HepG2 (cell line): Measurements from ENCODE around the gene C19orf33. TPM values are rescaled to one million over a fixed set of nuclear protein-coding genes. Genes with fewer than 3 reads are reported as not detected.

Source experiments
- ATAC-seq: fragments of 200-7000 bp; cut with Tn5 transposase; 3 replicates; pipeline ENCODE4 v1.9.1; 2020; ENCODE audit warnings: mild to moderate bottlenecking, moderate library complexity
- BruUV-seq: library from RNA; stranded (reverse); fragments of 400-500 nt; replicated peaks from 2 replicates; lab custom pipeline; 2021; lab: Mats Ljungman, UMichigan
- CTCF ChIA-PET: fragments of 300-600 bp; formaldehyde crosslinking; extraction: SDS; loops from one replicate; lab custom pipeline; 2021; ENCODE audit warnings: low total read pairs, inconsistent platforms, low intra/inter-chr PET ratio; lab: Yijun Ruan, JAX
- POLR2A ChIA-PET: fragments of 350-600 bp; sonication (Branson Sonifier 250); formaldehyde crosslinking; loops from one replicate; lab custom pipeline; 2020; ENCODE audit warnings: antibody characterized with exemption, inconsistent platforms; lab: Yijun Ruan, JAX
- DNase-seq: peaks from one replicate; pipeline ENCODE4 v3.0.0-alpha.2; 2015; ENCODE audit warnings: low spot score
- FAIRE-seq: peaks from 3 replicates; lab custom pipeline; 2011; peaks lifted over from hg19 to GRCh38; lab: Jason Lieb, UNC
- H2AFZ ChIP-seq: one replicate; pipeline ENCODE4 v1.6.1; 2011; ENCODE audit warnings: low read length, inconsistent platforms
- H3K27ac ChIP-seq: fragments of 300-600 bp; 3 replicates; pipeline ENCODE4 v1.8.0; 2011; ENCODE audit warnings: mixed run types, mild to moderate bottlenecking, mixed read lengths, low read length, inconsistent platforms; ENCODE audit not compliant: insufficient read depth; ENCODE audit errors: extremely low read length
- H3K27me3 ChIP-seq, 2 experiments: fragments of 200-600 bp in 1 of 2; 2 replicates in 1 of 2; 3 replicates in 1 of 2; pipeline versions ENCODE4 v1.6.0 to v1.8.0; 2011; ENCODE audit warnings: low read length in 2 of 2, mild to moderate bottlenecking in 2 of 2, moderate library complexity in 2 of 2, inconsistent platforms in 1 of 2; ENCODE audit not compliant: insufficient read depth in 2 of 2, control insufficient read depth in 1 of 2
- H3K36me3 ChIP-seq, 2 experiments: fragments of 200-600 bp in 1 of 2; replicated peaks in 1 of 2; 2 replicates in 1 of 2; 3 replicates in 1 of 2; pipeline versions ENCODE4 v1.5.1 to v1.8.0; 2011; ENCODE audit warnings: low read length in 2 of 2, inconsistent platforms in 1 of 2; ENCODE audit not compliant: insufficient read depth in 2 of 2, control insufficient read depth in 1 of 2
- H3K4me1 ChIP-seq: 2 replicates; pipeline ENCODE4 v1.5.1; 2012; ENCODE audit warnings: low read length, inconsistent platforms; ENCODE audit not compliant: insufficient read depth
- H3K4me2 ChIP-seq: 2 replicates; pipeline ENCODE4 v1.6.0; 2011; ENCODE audit warnings: low read depth, low read length, inconsistent platforms
- H3K4me3 ChIP-seq, 3 experiments: fragments of 200-600 bp in 1 of 3; sonication (generic), shearing (Covaris generic) in 1 of 3; replicated peaks in 1 of 3; 2 replicates each; pipeline ENCODE4 v1.5.1; 2011 to 2016; ENCODE audit warnings: low read length in 3 of 3, inconsistent platforms in 2 of 3, low read depth in 2 of 3, mild to moderate bottlenecking in 2 of 3, control low read depth in 1 of 3, mixed read lengths in 1 of 3; ENCODE audit not compliant: insufficient read depth in 1 of 3
- H3K79me2 ChIP-seq: one replicate; pipeline ENCODE4 v1.6.1; 2011; ENCODE audit warnings: low read length, inconsistent platforms; ENCODE audit not compliant: insufficient read depth
- H3K9ac ChIP-seq: 2 replicates; pipeline ENCODE4 v1.6.0; 2011; ENCODE audit warnings: mild to moderate bottlenecking, low read depth, low read length, inconsistent platforms; ENCODE audit not compliant: insufficient read depth
- H3K9me3 ChIP-seq: 2 replicates; pipeline ENCODE4 v1.5.1; 2012; ENCODE audit warnings: mild to moderate bottlenecking, low read length
- H4K20me1 ChIP-seq: 2 replicates; pipeline ENCODE4 v1.6.0; 2011; ENCODE audit warnings: inconsistent platforms, mild to moderate bottlenecking, low read length, moderate library complexity; ENCODE audit not compliant: insufficient read depth
- ELF4 ChIP-seq: sonication (generic); formaldehyde crosslinking; IDR thresholded peaks from 2 replicates; pipeline ENCODE4 v1.5.0; 2020; ENCODE audit warnings: missing genetic modification reagents, mild to moderate bottlenecking, moderate library complexity, borderline replicate concordance
- HDAC2 ChIP-seq: sonication (generic); formaldehyde crosslinking; IDR thresholded peaks from 2 replicates; pipeline ENCODE4 v1.4.0; 2020; ENCODE audit warnings: missing genetic modification reagents
- PAWR ChIP-seq: sonication (generic); formaldehyde crosslinking; IDR thresholded peaks from 2 replicates; pipeline ENCODE4 v1.4.0; 2020; ENCODE audit warnings: missing genetic modification reagents, mild to moderate bottlenecking, borderline replicate concordance
- SMAD9 ChIP-seq: sonication (generic); formaldehyde crosslinking; IDR thresholded peaks from 2 replicates; pipeline ENCODE4 v1.5.1; 2020; ENCODE audit warnings: mild to moderate bottlenecking, missing genetic modification reagents
- ZFP36 ChIP-seq: fragments of 150-350 bp; IDR thresholded peaks from 2 replicates; pipeline ENCODE4 v1.6.1; 2018; ENCODE audit warnings: borderline replicate concordance, low read length, low read depth; ENCODE audit not compliant: partially characterized antibody
- WGBS: methylation state at CpG from one replicate; pipeline ENCODE4 v1.1.6; 2017; ENCODE audit warnings: low lambda C conversion rate; 5-methylcytosine and 5-hydroxymethylcytosine counted together
- in situ Hi-C: cut with HindIII; loops from 2 replicates; pipeline ENCODE4 v1.10.0; 2017; ENCODE audit warnings: low pct_unique_long_range_greater_than_20kb; ENCODE audit not compliant: extremely low pct_ligation_motif_present
- intact Hi-C: fragments of 100-400 bp; cut with micrococcal nuclease; formaldehyde crosslinking; loops from one replicate; pipeline ENCODE4 v1.10.0; 2022; ENCODE audit not compliant: unreplicated experiment
- polyA plus RNA-seq, 8 experiments: library from polyadenylated mRNA; depleted of rRNA in 3 of 8; stranded (reverse) in 7 of 8; unstranded in 1 of 8; fragments of >200 nt; fragmentation: Illumina TruSeq in 4 of 8; extraction: Trizol in 4 of 8; gene quantifications; 2 replicates each; pipeline versions ENCODE4 v1.2.1 to v1.2.3, GENCODE V29; 2011 to 2016; ENCODE audit warnings: low read depth in 4 of 8, missing spikeins in 1 of 8, mixed read lengths in 1 of 8; ENCODE audit not compliant: insufficient read depth in 1 of 8
- total RNA-seq, 5 experiments: library from RNA; depleted of rRNA; stranded (reverse); fragments of >200 nt; fragmentation: Illumina TruSeq; extraction: Trizol; gene quantifications; 2 replicates each; pipeline ENCODE4 v1.2.3, GENCODE V29; 2016; ENCODE audit warnings: low read depth in 1 of 5
- TF ChIP-seq, protein P1 (sequence below): sonication (generic); formaldehyde crosslinking; IDR thresholded peaks from 2 replicates; pipeline ENCODE4 v1.9.0; 2021; ENCODE audit warnings: missing genetic modification reagents, borderline replicate concordance
- TF ChIP-seq, protein P2 (sequence below): sonication (generic); formaldehyde crosslinking; IDR thresholded peaks from 2 replicates; pipeline ENCODE4 v1.8.1; 2023; ENCODE audit warnings: mild to moderate bottlenecking, missing genetic modification reagents, borderline replicate concordance

The C19orf33 gene
- total and polyA plus RNA-seq, 2 of the 13 experiments (the other 11 are each of a cell fraction or from before 2014, with no cell fraction given) = 2.5 to 3.3 TPM

DNA sequence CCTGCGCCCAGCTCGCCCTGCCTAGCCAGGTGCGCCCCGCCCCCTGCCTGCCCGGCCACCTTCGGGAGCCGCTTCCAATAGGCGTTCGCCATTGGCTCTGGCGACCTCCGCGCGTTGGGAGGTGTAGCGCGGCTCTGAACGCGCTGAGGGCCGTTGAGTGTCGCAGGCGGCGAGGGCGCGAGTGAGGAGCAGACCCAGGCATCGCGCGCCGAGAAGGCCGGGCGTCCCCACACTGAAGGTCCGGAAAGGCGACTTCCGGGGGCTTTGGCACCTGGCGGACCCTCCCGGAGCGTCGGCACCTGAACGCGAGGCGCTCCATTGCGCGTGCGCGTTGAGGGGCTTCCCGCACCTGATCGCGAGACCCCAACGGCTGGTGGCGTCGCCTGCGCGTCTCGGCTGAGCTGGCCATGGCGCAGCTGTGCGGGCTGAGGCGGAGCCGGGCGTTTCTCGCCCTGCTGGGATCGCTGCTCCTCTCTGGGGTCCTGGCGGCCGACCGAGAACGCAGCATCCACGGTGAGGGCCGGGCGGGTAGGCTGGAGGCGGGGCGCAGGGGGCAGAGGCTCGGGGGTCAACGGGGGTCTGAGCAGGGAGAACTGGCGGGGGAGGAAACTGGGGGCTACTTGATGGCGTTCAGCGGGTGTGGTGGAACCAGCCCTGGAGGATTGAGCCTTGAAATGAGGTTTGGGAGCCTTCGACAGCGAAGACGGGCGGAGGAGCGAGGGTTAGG is 39.4 kb upstream of the C19orf33 start, which contains the start of gene SPINT2:
Gene SPINT2 (plus strand): TSS at position 88 of the 727 bp plus-strand sequence. CDS start 320 bp downstream, at position 408.
- intact Hi-C loops = no loop called here
- no peaks in the 10 kb centered on the region for H3K36me3 ChIP-seq
- TF ChIP-seq, protein P1, sequence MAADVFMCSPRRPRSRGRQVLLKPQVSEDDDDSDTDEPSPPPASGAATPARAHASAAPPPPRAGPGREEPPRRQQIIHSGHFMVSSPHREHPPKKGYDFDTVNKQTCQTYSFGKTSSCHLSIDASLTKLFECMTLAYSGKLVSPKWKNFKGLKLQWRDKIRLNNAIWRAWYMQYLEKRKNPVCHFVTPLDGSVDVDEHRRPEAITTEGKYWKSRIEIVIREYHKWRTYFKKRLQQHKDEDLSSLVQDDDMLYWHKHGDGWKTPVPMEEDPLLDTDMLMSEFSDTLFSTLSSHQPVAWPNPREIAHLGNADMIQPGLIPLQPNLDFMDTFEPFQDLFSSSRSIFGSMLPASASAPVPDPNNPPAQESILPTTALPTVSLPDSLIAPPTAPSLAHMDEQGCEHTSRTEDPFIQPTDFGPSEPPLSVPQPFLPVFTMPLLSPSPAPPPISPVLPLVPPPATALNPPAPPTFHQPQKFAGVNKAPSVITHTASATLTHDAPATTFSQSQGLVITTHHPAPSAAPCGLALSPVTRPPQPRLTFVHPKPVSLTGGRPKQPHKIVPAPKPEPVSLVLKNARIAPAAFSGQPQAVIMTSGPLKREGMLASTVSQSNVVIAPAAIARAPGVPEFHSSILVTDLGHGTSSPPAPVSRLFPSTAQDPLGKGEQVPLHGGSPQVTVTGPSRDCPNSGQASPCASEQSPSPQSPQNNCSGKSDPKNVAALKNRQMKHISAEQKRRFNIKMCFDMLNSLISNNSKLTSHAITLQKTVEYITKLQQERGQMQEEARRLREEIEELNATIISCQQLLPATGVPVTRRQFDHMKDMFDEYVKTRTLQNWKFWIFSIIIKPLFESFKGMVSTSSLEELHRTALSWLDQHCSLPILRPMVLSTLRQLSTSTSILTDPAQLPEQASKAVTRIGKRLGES (CRISPR knock-in tag) = no peak
- TF ChIP-seq ZFP36 = no peak
- TF ChIP-seq HDAC2 (CRISPR knock-in tag) = no peak
- TF ChIP-seq SMAD9 (CRISPR knock-in tag) = no peak
- TF ChIP-seq ELF4 (CRISPR knock-in tag) = no peak
- TF ChIP-seq PAWR (CRISPR knock-in tag) = no peak
- TF ChIP-seq, protein P2, sequence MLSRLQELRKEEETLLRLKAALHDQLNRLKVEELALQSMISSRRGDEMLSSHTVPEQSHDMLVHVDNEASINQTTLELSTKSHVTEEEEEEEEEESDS (CRISPR knock-in tag) = no peak
- TF ChIP-seq, all 625 proteins: peak for 0
- no peaks in the 10 kb centered on the region for H3K79me2 ChIP-seq
- DNase-seq = no peak
- H3K4me1 ChIP-seq = peaks cover 66% of the 10 kb centered on the region
- peaks cover 0 to 6% of the 10 kb centered on the region in 2 experiments; a peak in 2 of 5 replicates for H3K27me3 ChIP-seq
- no peak for ATAC-seq
- CTCF ChIA-PET = no interaction called here
- no peak within 1 kb of the TSS for H3K27ac ChIP-seq
- no TSS peak for BruUV-seq
- in situ Hi-C loops = no loop called here
- no peak within 1 kb of the TSS for H3K9ac ChIP-seq
- no peak for FAIRE-seq
- no peaks in the 10 kb centered on the region for H4K20me1 ChIP-seq
- no peaks in the 10 kb centered on the region for H3K9me3 ChIP-seq
- H2AFZ ChIP-seq = no peak within 1 kb of the TSS
- 94% methylated on average over 73 of the region's 78 CpGs for WGBS
- peak within 1 kb of the TSS; percentile 65 for H3K4me2 ChIP-seq
- POLR2A ChIA-PET = interaction anchor here (1.3 kb wide), 1 partner anchor 14 kb away, joined by 3 read pairs; no protein-coding TSS in a partner anchor
- peak within 1 kb of the TSS in 2 of 3 experiments; percentile 19 to 41; a peak in 2 of 6 replicates for H3K4me3 ChIP-seq
